NCI-H146 (cell line): Measurements from ENCODE around the gene UTS2B.

Experiments
- DNase-seq: peaks from one replicate; lab custom pipeline; 2025; lab: John Stamatoyannopoulos, UW

Gene UTS2B

GRCh38 chr3:191238321-191238817 lies 92.0 kb downstream of the UTS2B start:
- no peak for DNase-seq

GRCh38 chr3:191237047-191237882 lies 93.1 kb downstream of the UTS2B start:
- no peak for DNase-seq

GRCh38 chr3:191236646-191237045 lies 93.7 kb downstream of the UTS2B start:
- no peak for DNase-seq

DNA sequence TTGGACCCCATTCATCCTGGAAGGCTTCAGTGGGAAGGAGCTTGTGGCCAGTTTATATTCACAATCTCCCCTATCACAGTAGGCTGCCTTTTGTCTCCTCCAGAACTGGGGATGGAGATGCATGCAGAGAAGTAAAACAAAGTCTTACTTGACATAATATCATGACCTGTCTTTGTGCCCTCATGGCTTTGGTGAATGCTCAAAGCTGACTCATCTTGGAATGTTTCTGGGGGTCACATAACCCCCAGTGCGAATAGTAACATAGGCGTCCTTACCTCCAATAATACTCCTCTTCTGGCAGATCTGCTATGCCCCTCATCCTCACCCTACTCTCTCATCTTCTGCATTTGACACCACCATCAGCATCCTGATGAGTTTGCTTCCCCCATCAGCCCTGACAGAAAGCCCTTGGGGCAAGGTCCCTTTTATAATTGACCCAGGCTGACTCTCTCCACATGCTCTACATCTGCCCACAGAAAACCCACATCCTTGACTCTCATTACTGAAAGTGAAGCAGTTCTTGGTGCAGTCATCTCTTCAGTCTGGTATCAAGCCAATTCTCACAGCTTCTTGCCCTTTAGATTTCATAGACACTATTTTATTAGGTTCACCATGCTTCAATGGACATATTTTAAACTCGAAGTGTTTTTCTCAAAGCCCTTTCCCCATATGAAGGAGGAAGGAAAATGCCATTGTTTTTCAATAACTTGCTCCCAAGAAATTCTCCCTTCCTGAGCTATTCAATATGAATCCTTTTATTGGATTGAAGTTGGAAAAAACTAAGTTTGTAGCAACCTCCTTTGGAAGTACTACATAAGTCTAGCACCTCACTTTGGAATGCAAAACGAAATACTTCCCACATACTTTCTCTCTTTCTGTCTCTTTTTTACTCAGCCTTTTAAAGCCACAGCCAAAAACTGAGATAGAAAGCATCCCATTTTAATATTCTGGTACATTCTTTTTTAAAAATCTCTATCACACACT lies 94.7 kb downstream of the UTS2B start:
- no peak for DNase-seq

DNA sequence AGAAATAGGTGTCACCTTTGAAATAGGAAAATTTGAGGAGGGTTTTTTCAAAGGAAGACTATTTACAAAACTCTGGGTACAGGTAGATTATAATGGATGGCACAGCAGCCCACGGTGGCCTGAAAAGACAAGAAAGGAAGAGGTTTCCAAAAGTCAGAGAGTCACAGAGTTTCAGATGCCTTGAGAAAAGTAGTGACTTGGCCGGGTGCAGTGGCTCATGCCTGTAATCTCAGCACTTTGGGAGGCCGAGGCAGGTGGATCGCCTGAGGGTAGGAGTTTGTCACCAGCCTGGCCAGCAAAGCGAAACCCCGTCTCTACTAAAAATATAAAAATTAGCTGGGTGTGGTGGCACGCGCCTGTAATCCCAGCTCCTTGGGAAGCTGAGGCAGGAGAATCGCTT lies 96.1 kb downstream of the UTS2B start:
- DNase-seq: no peak

GRCh38 chr3:191227541-191227940 lies 102.8 kb downstream of the UTS2B start:
- no peak for DNase-seq

GRCh38 chr3:191221638-191222037 lies 108.7 kb downstream of the UTS2B start:
- no peak for DNase-seq

DNA sequence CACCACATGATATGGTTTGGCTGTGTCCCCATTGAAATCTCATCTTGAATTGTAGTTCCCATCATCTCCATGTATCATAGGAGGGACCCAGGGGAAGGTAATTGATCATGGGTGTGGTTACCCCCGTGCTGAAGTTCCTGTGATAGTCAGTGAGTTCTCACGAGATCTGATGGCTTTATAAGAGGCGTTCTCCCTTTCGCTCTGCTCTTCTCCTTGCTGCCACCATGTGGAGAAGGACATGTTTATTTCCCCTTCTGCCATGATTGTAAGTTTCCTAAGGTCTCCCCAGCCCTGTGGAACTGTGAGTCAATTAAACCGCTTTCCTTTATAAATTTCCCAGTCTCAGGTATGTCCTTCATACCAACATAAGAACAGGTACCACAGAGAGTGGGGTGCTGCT lies 109.4 kb downstream of the UTS2B start:
- DNase-seq: no peak

GRCh38 chr3:191217301-191217700 lies 113.0 kb downstream of the UTS2B start:
- DNase-seq: no peak
